Skeletal muscle satellite cell (primary cell): ENCODE data around the gene FLNC.

ENCODE experiments used
- H3K27me3 ChIP-seq: 2 replicates; pipeline ENCODE4 v1.7.0; 2013; ENCODE audit warnings: low read length; ENCODE audit not compliant: control insufficient read depth, insufficient read depth
- H3K36me3 ChIP-seq: 2 replicates; pipeline ENCODE4 v1.7.0; 2013; ENCODE audit warnings: mild to moderate bottlenecking, control low read depth, low read length; ENCODE audit not compliant: insufficient read depth
- H3K4me1 ChIP-seq: 2 replicates; pipeline ENCODE4 v1.7.0; 2013; ENCODE audit warnings: low read length; ENCODE audit not compliant: control insufficient read depth, insufficient read depth
- H3K4me2 ChIP-seq: 2 replicates; pipeline ENCODE4 v1.7.0; 2013; ENCODE audit warnings: mild to moderate bottlenecking, low read length
- H3K4me3 ChIP-seq: 2 replicates; pipeline ENCODE4 v1.7.0; 2013; ENCODE audit warnings: low read length
- H3K9ac ChIP-seq: 2 replicates; pipeline ENCODE4 v1.7.0; 2013; ENCODE audit warnings: mild to moderate bottlenecking, low read depth, low read length, moderate library complexity
- H3K9me3 ChIP-seq: replicated peaks from 2 replicates; pipeline ENCODE4 v1.7.0; 2013; ENCODE audit warnings: mild to moderate bottlenecking, control low read depth, low read length

Gene FLNC

GRCh38 chr7:128872394-128872824 is 42.2 kb downstream of the FLNC start:
- Histone ChIP-seq H3K4me3 (no peak overlapping the region), H3K9me3 (no peaks in the 10 kb centered on the region), H3K9ac (no peak overlapping the region), H3K27me3 (peaks cover 22% of the 10 kb centered on the region), H3K4me2 (no peak overlapping the region), H3K4me1 (peaks cover 11% of the 10 kb centered on the region), H3K36me3 (no peaks in the 10 kb centered on the region)

- Histone ChIP-seq H3K36me3 (no peaks in the 10 kb centered on the region), H3K4me2 (no peak overlapping the region), H3K27me3 (peaks cover 22% of the 10 kb centered on the region), H3K4me1 (peaks cover 11% of the 10 kb centered on the region), H3K9ac (no peak overlapping the region), H3K4me3 (no peak overlapping the region), H3K9me3 (no peaks in the 10 kb centered on the region)
Measured at GRCh38 chr7:128873234-128873633, 43.0 kb downstream of the FLNC start.

DNA sequence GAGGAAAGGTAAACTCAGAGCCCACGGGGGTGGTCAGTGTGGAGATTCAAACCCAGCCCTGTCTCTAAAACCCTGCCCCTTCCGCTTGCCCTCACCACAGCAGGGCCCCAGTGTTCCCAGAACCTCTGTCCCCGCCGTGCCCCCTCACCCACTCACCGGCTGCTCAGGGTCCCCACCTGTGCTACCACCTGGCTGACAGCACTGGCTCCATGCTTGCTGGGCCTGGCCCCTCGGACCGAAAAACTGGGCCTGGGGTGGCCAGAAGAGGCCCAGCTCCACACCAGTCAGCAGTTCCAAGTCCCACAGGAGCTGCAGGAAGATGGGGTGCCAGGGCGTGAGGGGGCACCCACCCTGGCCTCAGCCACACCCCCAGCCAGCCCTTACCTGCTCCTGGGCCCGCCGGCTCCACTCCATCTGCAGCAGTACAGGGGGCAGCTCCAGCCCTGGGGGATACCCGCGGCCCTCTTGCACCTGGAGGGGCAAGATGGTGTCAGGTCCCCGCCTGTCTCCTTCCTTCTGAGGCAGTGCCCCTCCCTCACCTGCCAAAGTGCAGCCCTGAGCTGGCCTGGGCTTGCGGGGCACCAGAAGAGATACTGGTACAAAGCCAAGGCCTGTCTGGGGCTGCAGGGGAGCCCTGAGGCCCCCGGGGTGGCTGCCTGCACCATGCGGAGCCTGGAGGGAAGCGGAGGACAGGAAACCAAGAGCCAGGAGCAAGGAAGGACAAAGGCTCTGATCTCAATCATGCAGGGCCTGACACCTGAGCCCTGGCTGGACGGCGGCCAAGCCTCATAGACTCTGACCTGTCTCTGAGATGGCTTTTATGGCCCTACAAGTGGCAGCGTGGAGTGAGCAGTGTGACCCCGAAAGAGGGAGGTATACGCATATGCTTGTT is 44.2 kb downstream of the FLNC start:
- peaks cover 6% of the 10 kb centered on the region for H3K4me1 ChIP-seq
- H3K4me2 ChIP-seq: no peak overlapping the region
- H3K9me3 ChIP-seq: no peaks in the 10 kb centered on the region
- no peak overlapping the region for H3K9ac ChIP-seq
- peaks cover 16% of the 10 kb centered on the region for H3K27me3 ChIP-seq
- H3K36me3 ChIP-seq: no peaks in the 10 kb centered on the region
- H3K4me3 ChIP-seq: no peak overlapping the region

DNA sequence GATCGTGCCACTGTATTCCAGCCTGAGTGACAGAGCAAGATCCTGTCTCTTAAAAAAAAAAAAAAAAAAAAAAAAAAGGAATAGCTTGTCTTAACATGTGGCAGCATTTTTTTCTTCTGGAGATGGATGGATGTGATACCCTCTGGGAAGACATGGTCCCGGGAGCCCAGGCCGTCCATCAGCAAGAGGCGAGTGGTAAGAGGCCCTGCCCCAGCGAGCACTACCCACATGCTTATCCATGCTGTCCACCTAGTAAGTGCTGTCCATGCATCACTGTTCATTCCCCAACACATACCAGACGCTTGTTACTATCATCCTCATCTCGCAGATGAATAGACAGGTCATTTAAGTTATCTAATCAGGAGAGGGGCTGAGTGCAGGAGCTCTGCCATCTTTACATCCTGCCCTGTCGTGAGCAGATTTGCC is 45.3 kb downstream of the FLNC start:
- Histone ChIP-seq H3K36me3 (no peaks in the 10 kb centered on the region), H3K9me3 (no peaks in the 10 kb centered on the region), H3K4me1 (no peaks in the 10 kb centered on the region), H3K4me2 (no peak overlapping the region), H3K27me3 (peaks cover 13% of the 10 kb centered on the region), H3K4me3 (no peak overlapping the region), H3K9ac (no peak overlapping the region)

DNA sequence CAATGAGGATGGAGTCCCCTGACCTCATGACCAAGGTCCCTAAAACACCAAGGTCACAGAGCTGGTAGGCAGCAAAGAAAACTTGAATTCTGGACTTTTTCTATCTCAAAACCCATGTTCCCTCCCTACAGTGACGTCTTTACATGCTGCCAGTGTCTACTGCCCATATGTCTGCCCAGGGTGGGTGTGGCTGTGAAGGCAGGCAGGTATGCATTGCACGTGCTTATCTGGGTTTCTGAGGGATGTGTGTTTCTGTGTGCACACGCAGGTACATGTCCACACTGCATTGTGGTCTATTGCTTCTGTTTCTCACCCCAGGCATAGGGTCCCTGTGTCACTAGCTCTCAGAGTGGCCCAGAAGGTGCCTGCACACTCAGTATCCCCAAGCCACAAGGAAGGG is 45.9 kb downstream of the FLNC start:
- no peaks in the 10 kb centered on the region for H3K36me3 ChIP-seq
- peaks cover 11% of the 10 kb centered on the region for H3K27me3 ChIP-seq
- H3K4me3 ChIP-seq: no peak overlapping the region
- no peak overlapping the region for H3K4me2 ChIP-seq
- no peaks in the 10 kb centered on the region for H3K4me1 ChIP-seq
- H3K9me3 ChIP-seq: no peaks in the 10 kb centered on the region
- no peak overlapping the region for H3K9ac ChIP-seq

GRCh38 chr7:128876586-128876977 is 46.4 kb downstream of the FLNC start:
- no peaks in the 10 kb centered on the region for H3K9me3 ChIP-seq

GRCh38 chr7:128876978-128877755 is 47.0 kb downstream of the FLNC start:
- H3K9ac ChIP-seq: no peak overlapping the region
- no peaks in the 10 kb centered on the region for H3K36me3 ChIP-seq
- no peaks in the 10 kb centered on the region for H3K4me1 ChIP-seq
- H3K4me3 ChIP-seq: no peak overlapping the region
- H3K4me2 ChIP-seq: no peak overlapping the region
- peaks cover 9% of the 10 kb centered on the region for H3K27me3 ChIP-seq
- no peaks in the 10 kb centered on the region for H3K9me3 ChIP-seq

More at GRCh38 chr7:128876586-128876977, 46.4 kb downstream of the FLNC start:
- Histone ChIP-seq H3K36me3 (no peaks in the 10 kb centered on the region), H3K4me1 (no peaks in the 10 kb centered on the region), H3K27me3 (peaks cover 12% of the 10 kb centered on the region), H3K4me3 (no peak overlapping the region), H3K9ac (no peak overlapping the region), H3K4me2 (no peak overlapping the region)

DNA sequence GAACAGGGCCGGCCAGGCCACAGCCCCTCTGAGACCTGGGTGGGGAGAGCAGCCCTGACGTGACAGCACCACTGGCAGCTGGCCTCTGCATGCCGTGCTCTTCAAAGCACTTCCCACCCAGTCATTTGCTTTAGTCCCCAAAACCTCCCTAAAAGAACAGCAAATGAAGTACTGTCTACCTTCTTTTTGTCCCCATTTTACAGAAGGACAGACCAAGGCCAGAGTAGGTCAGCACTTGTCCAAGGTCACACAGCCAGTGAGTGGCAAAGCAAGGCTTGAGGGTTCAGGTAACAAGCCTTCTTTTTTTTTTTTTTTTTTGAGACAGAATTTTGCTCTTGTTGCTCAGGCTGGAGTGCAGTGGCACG is 47.5 kb downstream of the FLNC start:
- Histone ChIP-seq H3K9ac (no peak overlapping the region), H3K4me2 (no peak overlapping the region), H3K27me3 (peaks cover 6% of the 10 kb centered on the region), H3K4me3 (no peak overlapping the region), H3K36me3 (no peaks in the 10 kb centered on the region), H3K9me3 (no peaks in the 10 kb centered on the region), H3K4me1 (no peaks in the 10 kb centered on the region)

- H3K4me3 ChIP-seq: no peak overlapping the region
- no peaks in the 10 kb centered on the region for H3K36me3 ChIP-seq
- no peaks in the 10 kb centered on the region for H3K9me3 ChIP-seq
- no peaks in the 10 kb centered on the region for H3K4me1 ChIP-seq
- H3K4me2 ChIP-seq: no peak overlapping the region
- peaks cover 3% of the 10 kb centered on the region for H3K27me3 ChIP-seq
- no peak overlapping the region for H3K9ac ChIP-seq
Measured at GRCh38 chr7:128878226-128879105, 48.3 kb downstream of the FLNC start.

GRCh38 chr7:128879461-128879938 is 49.3 kb downstream of the FLNC start:
- H3K4me3 ChIP-seq: no peak overlapping the region
- H3K36me3 ChIP-seq: no peaks in the 10 kb centered on the region
- no peak overlapping the region for H3K9ac ChIP-seq
- peaks cover 3% of the 10 kb centered on the region for H3K27me3 ChIP-seq
- no peak overlapping the region for H3K4me2 ChIP-seq
- no peaks in the 10 kb centered on the region for H3K9me3 ChIP-seq
- H3K4me1 ChIP-seq: no peaks in the 10 kb centered on the region
